C4-2B (cell line): ENCODE data around the gene PMAIP1.

Experiments used
- CTCF ChIP-seq: fragments of 450-650 bp; conservative IDR thresholded peaks from 2 replicates; pipeline ENCODE4 v1.5.1; 2017; ENCODE audit warnings: mild to moderate bottlenecking
- ZFX ChIP-seq: fragments of 450-650 bp; IDR thresholded peaks from 2 replicates; pipeline ENCODE4 v1.6.1; 2017

GRCh38 chr18:59908799-59909198, 9.0 kb downstream of the PMAIP1 start:
- TF ChIP-seq CTCF, result no peak
- no peak for TF ChIP-seq ZFX
